Measurements from ENCODE around the gene CCDC188.

CCDC188 gene

GRCh38 chr22:20150381-20151275, at the start of gene CCDC188:
TSS of gene CCDC188 (minus strand) at chr22:20151055. CDS start at chr22:20150986, 69 bp downstream.
- DNase-seq: no peak

GRCh38 chr22:20199906-20200305, 49.1 kb upstream of the CCDC188 start:
- no peak for DNase-seq

GRCh38 chr22:20199413-20199842, 48.6 kb upstream of the CCDC188 start:
- DNase-seq: no peak

GRCh38 chr22:20198557-20199319, 47.9 kb upstream of the CCDC188 start:
- no peak for DNase-seq

GRCh38 chr22:20197407-20198030, 46.7 kb upstream of the CCDC188 start:
- no peak for DNase-seq

GRCh38 chr22:20196094-20196842, 45.4 kb upstream of the CCDC188 start:
- DNase-seq: no peak

GRCh38 chr22:20194681-20195593, 44.1 kb upstream of the CCDC188 start:
- no peak for DNase-seq

GRCh38 chr22:20193761-20194494, 43.1 kb upstream of the CCDC188 start:
- no peak for DNase-seq

- no peak for DNase-seq
Measured at GRCh38 chr22:20192972-20193760, 42.3 kb upstream of the CCDC188 start.

GRCh38 chr22:20192293-20192971, 41.6 kb upstream of the CCDC188 start:
- no peak for DNase-seq

- no peak for DNase-seq
Measured at GRCh38 chr22:20191803-20192202, 40.9 kb upstream of the CCDC188 start.

GRCh38 chr22:20191000-20191515, 40.2 kb upstream of the CCDC188 start:
- no peak for DNase-seq

GRCh38 chr22:20188567-20188877, 37.7 kb upstream of the CCDC188 start:
- DNase-seq: no peak

- DNase-seq: no peak
Measured at GRCh38 chr22:20187777-20188566, 37.1 kb upstream of the CCDC188 start.

- DNase-seq: no peak
Measured at GRCh38 chr22:20186871-20187546, 36.2 kb upstream of the CCDC188 start.

GRCh38 chr22:20186183-20186870, 35.5 kb upstream of the CCDC188 start:
- no peak for DNase-seq

- DNase-seq: no peak
Measured at GRCh38 chr22:20185750-20186149, 34.9 kb upstream of the CCDC188 start.
